A549 (cell line): ENCODE data around the gene HEATR1. TPM values are rescaled to one million over a fixed set of nuclear protein-coding genes. Genes with fewer than 3 reads are reported as not detected.

Experiments used
- ATAC-seq, 2 experiments: fragments of 200-7000 bp in 1 of 2; fragments of >200 bp in 1 of 2; cut with Nextera tagmentation in 1 of 2; cut with Tn5 transposase in 1 of 2; 3 replicates each; pipeline versions ENCODE4 v1.8.0 to v1.9.1; 2018 to 2020; ENCODE audit warnings: mild to moderate bottlenecking in 1 of 2, moderate library complexity in 1 of 2
- CTCF ChIA-PET: fragments of 300-600 bp; sonication (Branson Sonifier 250); formaldehyde crosslinking; extraction: SDS; loops from one replicate; lab custom pipeline; 2021; ENCODE audit warnings: antibody characterized with exemption, inconsistent platforms; lab: Yijun Ruan, JAX
- POLR2A ChIA-PET: fragments of 350-600 bp; formaldehyde crosslinking; extraction: SDS; loops from one replicate; lab custom pipeline; 2021; ENCODE audit warnings: antibody characterized with exemption, inconsistent platforms; lab: Yijun Ruan, JAX
- DNase-seq, 2 experiments: peaks; one replicate each; pipeline versions ENCODE4 v3.0.0 to v3.0.0-alpha.2; 2011 to 2016; ENCODE audit warnings: low read depth in 1 of 2, low spot score in 1 of 2
- FAIRE-seq: peaks from 2 replicates; lab custom pipeline; 2011; peaks lifted over from hg19 to GRCh38; lab: Jason Lieb, UNC
- H3K27ac ChIP-seq, 2 experiments: fragments of >200 bp; sonication (Bioruptor Twin); formaldehyde crosslinking; 3 replicates each; pipeline ENCODE4 v1.5.1; 2016 to 2017
- H3K4me1 ChIP-seq: fragments of >200 bp; sonication (Bioruptor Twin); formaldehyde crosslinking; 3 replicates; pipeline ENCODE4 v1.6.1; 2016
- H3K4me2 ChIP-seq: fragments of >200 bp; sonication (Bioruptor Twin); formaldehyde crosslinking; 3 replicates; pipeline ENCODE4 v1.6.1; 2016
- H3K4me3 ChIP-seq: fragments of >200 bp; sonication (Bioruptor Twin); formaldehyde crosslinking; 3 replicates; pipeline ENCODE4 v1.5.1; 2016
- H3K9me3 ChIP-seq: fragments of >200 bp; sonication (Bioruptor Twin); formaldehyde crosslinking; 3 replicates; pipeline ENCODE4 v1.6.1; 2016
- BCL3 ChIP-seq: fragments of >200 bp; sonication (Bioruptor Twin); formaldehyde crosslinking; IDR thresholded peaks from 3 replicates; pipeline ENCODE4 v1.6.1; 2016
- BHLHE40 ChIP-seq: IDR thresholded peaks from 2 replicates; pipeline ENCODE4 v1.6.1; 2012; ENCODE audit warnings: low read depth, low read length, inconsistent platforms
- CBX8 ChIP-seq: fragments of 200-600 bp; sonication (generic); IDR thresholded peaks from 2 replicates; pipeline ENCODE4 v1.6.1; 2016
- E2F6 ChIP-seq: IDR thresholded peaks from 2 replicates; pipeline ENCODE4 v1.6.1; 2012; ENCODE audit warnings: low read depth, borderline replicate concordance
- ELK1 ChIP-seq: fragments of 150-350 bp; IDR thresholded peaks from 2 replicates; pipeline ENCODE4 v1.6.1; 2014; ENCODE audit warnings: low read depth, mild to moderate bottlenecking, low read length
- EP300 ChIP-seq, 2 experiments: fragments of >200 bp; sonication (Bioruptor Twin); formaldehyde crosslinking; IDR thresholded peaks; 2 replicates in 1 of 2; 3 replicates in 1 of 2; pipeline ENCODE4 v1.6.1; 2016 to 2017
- ESRRA ChIP-seq: fragments of 150-350 bp; IDR thresholded peaks from 2 replicates; pipeline ENCODE4 v1.6.1; 2014; ENCODE audit warnings: mild to moderate bottlenecking, low read length, borderline replicate concordance
- FOSB ChIP-seq: fragments of 250-450 bp; sonication (Bioruptor Pico); IDR thresholded peaks from 2 replicates; pipeline ENCODE4 v1.5.0; 2020; ENCODE audit warnings: mild to moderate bottlenecking, moderate library complexity
- GATA3 ChIP-seq: IDR thresholded peaks from 2 replicates; pipeline ENCODE4 v1.6.1; 2012; ENCODE audit warnings: borderline replicate concordance
- HDAC2 ChIP-seq: fragments of 200-600 bp; sonication (generic); IDR thresholded peaks from 2 replicates; pipeline ENCODE4 v1.6.1; 2016
- HOXB13 ChIP-seq: fragments of 250-450 bp; sonication (Bioruptor Pico); IDR thresholded peaks from 2 replicates; pipeline ENCODE4 v1.5.0; 2020; ENCODE audit warnings: low read depth, mild to moderate bottlenecking, moderate library complexity
- HOXB5 ChIP-seq: fragments of 250-450 bp; sonication (Bioruptor Pico); IDR thresholded peaks from 2 replicates; pipeline ENCODE4 v1.5.0; 2020; ENCODE audit warnings: mild to moderate bottlenecking, moderate library complexity
- JUN ChIP-seq, 2 experiments: fragments of >200 bp; sonication (Bioruptor Twin); formaldehyde crosslinking; IDR thresholded peaks; 2 replicates in 1 of 2; 3 replicates in 1 of 2; pipeline ENCODE4 v1.6.1; 2016 to 2017
- JUNB ChIP-seq: fragments of >200 bp; sonication (Bioruptor Twin); formaldehyde crosslinking; IDR thresholded peaks from 2 replicates; pipeline ENCODE4 v1.6.1; 2016
- KDM1A ChIP-seq: fragments of 200-600 bp; sonication (generic); IDR thresholded peaks from 2 replicates; pipeline ENCODE4 v1.6.1; 2016; ENCODE audit warnings: low read depth, mild to moderate bottlenecking
- MAFK ChIP-seq: fragments of 450-650 bp; IDR thresholded peaks from 2 replicates; pipeline ENCODE4 v1.6.1; 2014; ENCODE audit not compliant: partially characterized antibody
- MAZ ChIP-seq: fragments of 150-350 bp; IDR thresholded peaks from 2 replicates; pipeline ENCODE4 v1.6.1; 2014; ENCODE audit warnings: antibody characterized with exemption, low read depth, low read length, borderline replicate concordance
- PHF8 ChIP-seq: fragments of 200-600 bp; sonication (generic); IDR thresholded peaks from 2 replicates; pipeline ENCODE4 v1.6.1; 2016; ENCODE audit warnings: low read depth, mild to moderate bottlenecking, antibody characterized with exemption, moderate library complexity, borderline replicate concordance
- POLR2A ChIP-seq: IDR thresholded peaks from 2 replicates; pipeline ENCODE4 v1.6.1; 2012; ENCODE audit warnings: mild to moderate bottlenecking, low read length
- RAD21 ChIP-seq, 2 experiments: fragments of >200 bp in 1 of 2; sonication (Bioruptor Twin) in 1 of 2; formaldehyde crosslinking in 1 of 2; IDR thresholded peaks in 1 of 2; conservative IDR thresholded peaks in 1 of 2; 2 replicates in 1 of 2; 3 replicates in 1 of 2; pipeline ENCODE4 v1.6.1; 2012 to 2018; ENCODE audit warnings: inconsistent platforms in 1 of 2
- RCOR1 ChIP-seq: fragments of 150-350 bp; IDR thresholded peaks from 2 replicates; pipeline ENCODE4 v1.6.1; 2014; ENCODE audit warnings: antibody characterized with exemption, low read length, low read depth
- RFX5 ChIP-seq: fragments of 450-650 bp; IDR thresholded peaks from 2 replicates; pipeline ENCODE4 v1.7.1; 2014; ENCODE audit warnings: antibody characterized with exemption, mild to moderate bottlenecking, moderate library complexity
- SREBF2 ChIP-seq: fragments of 450-650 bp; IDR thresholded peaks from 2 replicates; pipeline ENCODE4 v1.6.1; 2014; ENCODE audit warnings: mild to moderate bottlenecking, moderate library complexity
- TP53 ChIP-seq: fragments of 250-450 bp; sonication (Bioruptor Pico); IDR thresholded peaks from 2 replicates; pipeline ENCODE4 v1.5.0; 2021; ENCODE audit warnings: mild to moderate bottlenecking, moderate library complexity
- ZNF302 ChIP-seq: fragments of 250-450 bp; sonication (Bioruptor Pico); IDR thresholded peaks from 2 replicates; pipeline ENCODE4 v1.9.0; 2021; ENCODE audit warnings: inconsistent platforms, mild to moderate bottlenecking, moderate library complexity
- ZSCAN20 ChIP-seq: fragments of 250-450 bp; sonication (Bioruptor Pico); IDR thresholded peaks from 2 replicates; pipeline ENCODE4 v1.8.0; 2022; ENCODE audit warnings: mild to moderate bottlenecking, moderate library complexity
- WGBS: methylation state at CpG from one replicate; pipeline ENCODE4 v1.1.6; 2017; ENCODE audit errors: missing lambda C conversion rate; 5-methylcytosine and 5-hydroxymethylcytosine counted together
- polyA plus RNA-seq, 4 experiments: library from polyadenylated mRNA; depleted of rRNA in 3 of 4; stranded (reverse); fragments of >200 nt; fragmentation: RNase III in 1 of 4; extraction: RNeasy Plus Mini Kit Qiagen cat#74134 plus additional on column Dnase treatment in 1 of 4; gene quantifications; 2 replicates in 3 of 4; 3 replicates in 1 of 4; pipeline ENCODE4 v1.2.3, GENCODE V29; 2011 to 2017
- TF ChIP-seq, protein P1 (sequence below): fragments of 250-450 bp; sonication (Bioruptor Pico); IDR thresholded peaks from 2 replicates; pipeline ENCODE4 v1.5.0; 2021; ENCODE audit warnings: mild to moderate bottlenecking, moderate library complexity, borderline replicate concordance
- TF ChIP-seq, protein P2 (sequence below): fragments of 450-650 bp; IDR thresholded peaks from 2 replicates; pipeline ENCODE4 v1.6.1; 2014; ENCODE audit warnings: antibody characterized with exemption
- TF ChIP-seq, protein P3 (sequence below): fragments of 250-450 bp; sonication (Bioruptor Pico); IDR thresholded peaks from 2 replicates; pipeline ENCODE4 v1.5.0; 2020; ENCODE audit warnings: low read depth, mild to moderate bottlenecking, moderate library complexity

The HEATR1 gene
- polyA plus RNA-seq, 2 of the 4 experiments (the other 2 are of a cell fraction): 22.3 to 50.1 TPM

DNA sequence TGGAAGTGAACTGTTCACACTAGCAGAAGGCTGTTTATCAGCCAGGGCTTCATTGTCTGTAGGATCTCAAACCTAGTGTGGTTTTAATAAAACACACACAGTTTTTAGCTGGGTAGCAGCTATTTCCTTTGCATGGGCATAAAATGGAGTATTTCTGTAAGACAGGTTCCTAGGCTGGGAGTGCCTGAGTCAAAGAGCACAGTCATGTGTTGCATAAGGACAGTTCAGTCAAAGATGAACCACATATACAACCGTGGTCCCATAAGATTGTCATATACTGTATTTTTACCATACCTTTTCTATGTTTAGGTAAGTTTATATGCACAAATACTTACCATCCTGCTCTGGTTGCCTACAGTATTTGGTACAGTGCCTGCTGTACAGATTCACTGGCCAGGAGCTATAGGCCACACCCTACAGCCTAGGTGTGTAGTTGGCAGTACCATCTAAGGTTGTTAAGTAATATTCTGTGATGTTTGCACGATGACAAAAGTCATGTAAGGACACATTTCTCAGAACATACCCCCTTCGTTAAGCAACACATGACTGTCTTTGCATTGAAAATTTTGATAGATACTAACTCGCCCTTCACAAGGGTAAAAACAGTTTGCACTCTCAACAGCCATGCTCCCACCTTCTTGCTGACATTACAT is 63.4 kb downstream of the HEATR1 start:
- no peaks in the 10 kb centered on the region for H3K9me3 ChIP-seq
- 77% methylated on average over 4 of the region's 4 CpGs for WGBS
- H3K4me3 ChIP-seq: no peak overlapping the region
- H3K4me1 ChIP-seq: no peaks in the 10 kb centered on the region
- no peak for FAIRE-seq
- ChIA-PET CTCF (interaction anchor here (0.9 kb wide), 1 partner anchor 11 kb away, joined by 3 read pairs; no protein-coding TSS in a partner anchor), POLR2A (no interaction called here)
- TF ChIP-seq SREBF2 (no peak), PHF8 (no peak), E2F6 (no peak), HDAC2 (no peak), MAFK (no peak), GATA3 (no peak), EP300 (IDR thresholded peaks at IDR 0.05) (no peak), BHLHE40 (no peak), JUN (IDR thresholded peaks at IDR 0.05) (no peak)
- H3K27ac ChIP-seq: no peak overlapping the region
- no peak overlapping the region for H3K4me2 ChIP-seq
- ATAC-seq: no peak
- no peak for DNase-seq

GRCh38 chr1:236536540-236536939 is 67.8 kb downstream of the HEATR1 start:
- Histone ChIP-seq H3K4me2 (no peak overlapping the region), H3K9me3 (no peaks in the 10 kb centered on the region), H3K27ac (no peak overlapping the region), H3K4me3 (no peak overlapping the region), H3K4me1 (peaks cover 6% of the 10 kb centered on the region; the same call in 2 of the 3 replicates)
- 70% methylated on average over 4 of the region's 5 CpGs for WGBS
- TF ChIP-seq TP53 (CRISPR knock-in tag) (no peak), RAD21 (conservative IDR thresholded peaks at IDR 0.05 in 1 of 2, IDR thresholded peaks at IDR 0.05 in 1 of 2) (no peak), KDM1A (no peak), GATA3 (no peak), ELK1 (no peak), POLR2A (no peak), ZSCAN20 (CRISPR knock-in tag) (no peak), RCOR1 (no peak), ZNF302 (CRISPR knock-in tag) (no peak), HOXB13 (CRISPR knock-in tag) (no peak)
- TF ChIP-seq, protein P1, sequence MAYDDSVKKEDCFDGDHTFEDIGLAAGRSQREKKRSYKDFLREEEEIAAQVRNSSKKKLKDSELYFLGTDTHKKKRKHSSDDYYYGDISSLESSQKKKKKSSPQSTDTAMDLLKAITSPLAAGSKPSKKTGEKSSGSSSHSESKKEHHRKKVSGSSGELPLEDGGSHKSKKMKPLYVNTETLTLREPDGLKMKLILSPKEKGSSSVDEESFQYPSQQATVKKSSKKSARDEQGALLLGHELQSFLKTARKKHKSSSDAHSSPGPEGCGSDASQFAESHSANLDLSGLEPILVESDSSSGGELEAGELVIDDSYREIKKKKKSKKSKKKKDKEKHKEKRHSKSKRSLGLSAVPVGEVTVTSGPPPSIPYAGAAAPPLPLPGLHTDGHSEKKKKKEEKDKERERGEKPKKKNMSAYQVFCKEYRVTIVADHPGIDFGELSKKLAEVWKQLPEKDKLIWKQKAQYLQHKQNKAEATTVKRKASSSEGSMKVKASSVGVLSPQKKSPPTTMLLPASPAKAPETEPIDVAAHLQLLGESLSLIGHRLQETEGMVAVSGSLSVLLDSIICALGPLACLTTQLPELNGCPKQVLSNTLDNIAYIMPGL: no peak
- ATAC-seq (no peak), DNase-seq (no peak), FAIRE-seq (no peak)
- CTCF ChIA-PET: interaction anchor here (1.7 kb wide), 1 partner anchor 432 kb away, joined by 4 read pairs; no protein-coding TSS in a partner anchor
- POLR2A ChIA-PET: no interaction called here

DNA sequence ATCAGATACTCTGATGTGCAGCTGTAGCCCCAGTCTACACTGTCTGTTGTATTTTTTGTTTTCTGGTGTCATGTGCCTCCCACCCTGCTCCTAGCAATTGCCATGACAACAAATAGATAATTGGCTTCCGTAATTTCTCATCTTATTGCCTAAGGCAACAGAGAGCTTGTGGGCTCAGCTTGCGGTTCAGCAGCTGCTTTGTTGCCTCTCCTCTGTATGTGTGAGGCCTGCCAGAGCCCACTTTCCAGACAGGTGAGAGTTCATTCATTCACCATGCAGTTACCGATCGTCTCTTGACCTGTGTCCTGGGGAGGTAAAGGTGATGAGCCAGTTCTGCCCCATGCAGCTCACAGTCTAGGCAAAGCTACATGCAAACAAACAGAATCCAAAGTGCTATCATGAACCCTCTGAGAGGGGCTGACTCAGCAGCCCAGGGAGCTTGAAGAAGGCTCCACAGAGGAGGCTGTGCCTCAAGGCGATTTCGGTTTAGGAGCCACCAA is 68.6 kb downstream of the HEATR1 start:
- POLR2A ChIA-PET: no interaction called here
- no peak for TF ChIP-seq CBX8
- TF ChIP-seq MAZ: no peak
- TF ChIP-seq BCL3: no peak
- TF ChIP-seq ESRRA: no peak
- TF ChIP-seq JUNB: no peak
- no peak for TF ChIP-seq EP300 (IDR thresholded peaks at IDR 0.05)
- TF ChIP-seq, protein P2, sequence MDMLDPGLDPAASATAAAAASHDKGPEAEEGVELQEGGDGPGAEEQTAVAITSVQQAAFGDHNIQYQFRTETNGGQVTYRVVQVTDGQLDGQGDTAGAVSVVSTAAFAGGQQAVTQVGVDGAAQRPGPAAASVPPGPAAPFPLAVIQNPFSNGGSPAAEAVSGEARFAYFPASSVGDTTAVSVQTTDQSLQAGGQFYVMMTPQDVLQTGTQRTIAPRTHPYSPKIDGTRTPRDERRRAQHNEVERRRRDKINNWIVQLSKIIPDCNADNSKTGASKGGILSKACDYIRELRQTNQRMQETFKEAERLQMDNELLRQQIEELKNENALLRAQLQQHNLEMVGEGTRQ: no peak
- no peak for TF ChIP-seq FOSB (CRISPR knock-in tag)
- TF ChIP-seq SREBF2: no peak
- TF ChIP-seq ZNF302 (CRISPR knock-in tag): no peak
- TF ChIP-seq, protein P3, sequence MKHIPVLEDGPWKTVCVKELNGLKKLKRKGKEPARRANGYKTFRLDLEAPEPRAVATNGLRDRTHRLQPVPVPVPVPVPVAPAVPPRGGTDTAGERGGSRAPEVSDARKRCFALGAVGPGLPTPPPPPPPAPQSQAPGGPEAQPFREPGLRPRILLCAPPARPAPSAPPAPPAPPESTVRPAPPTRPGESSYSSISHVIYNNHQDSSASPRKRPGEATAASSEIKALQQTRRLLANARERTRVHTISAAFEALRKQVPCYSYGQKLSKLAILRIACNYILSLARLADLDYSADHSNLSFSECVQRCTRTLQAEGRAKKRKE (CRISPR knock-in tag): no peak
- no peak for TF ChIP-seq GATA3
- no peak for TF ChIP-seq HOXB5 (CRISPR knock-in tag)
- TF ChIP-seq RFX5: no peak

More for the DNA sequence above, 68.6 kb downstream of the HEATR1 start:
- H3K4me3 ChIP-seq: no peak overlapping the region
- H3K4me2 ChIP-seq: no peak overlapping the region
- CTCF ChIA-PET: interaction anchor here (1.7 kb wide), 1 partner anchor 431 kb away, joined by 4 read pairs; no protein-coding TSS in a partner anchor
- ATAC-seq (no peak), DNase-seq (no peak), FAIRE-seq (no peak)
- H3K4me1 ChIP-seq: peaks cover 7% of the 10 kb centered on the region; the same call in 2 of the 3 replicates
- no peak overlapping the region for H3K27ac ChIP-seq
- H3K9me3 ChIP-seq: no peaks in the 10 kb centered on the region
- 96% methylated on average over 6 of the region's 6 CpGs for WGBS
